Activated naive CD4-positive, alpha-beta T cell treated with anti-CD3 and anti-CD28 coated beads, Interleukin-2, amount 50 U/mL, for 24 hours (primary cell): Measurements from ENCODE around the gene SEPTIN14.
"Not testable (repeated sequence)": the region's sequence is repeated elsewhere in the genome, so short reads cannot be mapped to it uniquely, and the experiment has no call there.

Experiments
- H3K27ac Mint-ChIP-seq: one replicate; pipeline ENCODE4 v1.8.0; 2021; ENCODE audit warnings: mild to moderate bottlenecking, mixed read lengths
- H3K27me3 Mint-ChIP-seq: one replicate; pipeline ENCODE4 v1.8.0; 2021; ENCODE audit warnings: mixed read lengths
- H3K36me3 Mint-ChIP-seq: one replicate; pipeline ENCODE4 v1.8.0; 2021; ENCODE audit warnings: mixed read lengths
- H3K4me1 Mint-ChIP-seq: one replicate; pipeline ENCODE4 v1.8.0; 2021; ENCODE audit warnings: mixed read lengths
- H3K4me3 Mint-ChIP-seq: one replicate; pipeline ENCODE4 v1.8.0; 2021; ENCODE audit warnings: mild to moderate bottlenecking, mixed read lengths
- H3K9me3 Mint-ChIP-seq: one replicate; pipeline ENCODE4 v1.8.0; 2021; ENCODE audit warnings: mixed read lengths

The SEPTIN14 gene

GRCh38 chr7:55862652-55863051 is at the start of gene SEPTIN14:
Gene SEPTIN14, minus strand, starts transcription at chr7:55862752. Its CDS starts 756 bp downstream, at chr7:55861996.
- not testable (repeated sequence) for H3K4me3 Mint-ChIP-seq, H3K4me1 Mint-ChIP-seq, H3K9me3 Mint-ChIP-seq, H3K27me3 Mint-ChIP-seq, H3K27ac Mint-ChIP-seq, H3K36me3 Mint-ChIP-seq

GRCh38 chr7:55903985-55904759 is 41.6 kb upstream of the SEPTIN14 start:
- Mint-ChIP-seq H3K4me1 (no peaks in the 10 kb centered on the region), H3K4me3 (no peak overlapping the region), H3K9me3 (no peaks in the 10 kb centered on the region), H3K27ac (no peak overlapping the region), H3K36me3 (peaks cover 9% of the 10 kb centered on the region), H3K27me3 (no peaks in the 10 kb centered on the region)

- not testable (repeated sequence) for H3K27me3 Mint-ChIP-seq, H3K9me3 Mint-ChIP-seq, H3K36me3 Mint-ChIP-seq, H3K4me3 Mint-ChIP-seq, H3K4me1 Mint-ChIP-seq, H3K27ac Mint-ChIP-seq
Observed at GRCh38 chr7:55901059-55901458, 38.5 kb upstream of the SEPTIN14 start.

GRCh38 chr7:55898287-55898686 is 35.7 kb upstream of the SEPTIN14 start:
- Mint-ChIP-seq H3K9me3 (no peaks in the 10 kb centered on the region), H3K27me3 (no peaks in the 10 kb centered on the region), H3K4me1 (no peaks in the 10 kb centered on the region), H3K4me3 (no peak overlapping the region), H3K27ac (no peak overlapping the region), H3K36me3 (peaks cover 10% of the 10 kb centered on the region)

- H3K4me1 Mint-ChIP-seq, result no peaks in the 10 kb centered on the region
- no peaks in the 10 kb centered on the region for H3K9me3 Mint-ChIP-seq
- H3K27me3 Mint-ChIP-seq, result no peaks in the 10 kb centered on the region
- H3K27ac Mint-ChIP-seq, result no peak overlapping the region
- no peak overlapping the region for H3K4me3 Mint-ChIP-seq
- H3K36me3 Mint-ChIP-seq, result peaks cover 5% of the 10 kb centered on the region
Observed at GRCh38 chr7:55895021-55895420, 32.5 kb upstream of the SEPTIN14 start.

- Mint-ChIP-seq H3K36me3 (peaks cover 5% of the 10 kb centered on the region), H3K9me3 (no peaks in the 10 kb centered on the region), H3K27me3 (no peaks in the 10 kb centered on the region), H3K4me1 (no peaks in the 10 kb centered on the region), H3K4me3 (no peak overlapping the region), H3K27ac (no peak overlapping the region)
Observed at GRCh38 chr7:55893940-55894339, 31.4 kb upstream of the SEPTIN14 start.

- H3K36me3 Mint-ChIP-seq, H3K4me1 Mint-ChIP-seq, H3K27me3 Mint-ChIP-seq, H3K9me3 Mint-ChIP-seq: not testable (repeated sequence)
- Mint-ChIP-seq H3K27ac (peak overlapping the region; percentile 43), H3K4me3 (peak overlapping the region; percentile 81)
Observed at GRCh38 chr7:55888378-55888777, 25.8 kb upstream of the SEPTIN14 start.

GRCh38 chr7:55887821-55888247 is 25.3 kb upstream of the SEPTIN14 start:
- no peaks in the 10 kb centered on the region for H3K36me3 Mint-ChIP-seq
- H3K27ac Mint-ChIP-seq, result peak overlapping the region; percentile 43
- peak overlapping the region; percentile 81 for H3K4me3 Mint-ChIP-seq
- H3K4me1 Mint-ChIP-seq, result peaks cover 7% of the 10 kb centered on the region
- H3K27me3 Mint-ChIP-seq, result no peaks in the 10 kb centered on the region
- no peaks in the 10 kb centered on the region for H3K9me3 Mint-ChIP-seq

- Mint-ChIP-seq H3K27ac (no peak overlapping the region), H3K4me3 (no peak overlapping the region), H3K36me3 (no peaks in the 10 kb centered on the region), H3K9me3 (no peaks in the 10 kb centered on the region), H3K27me3 (no peaks in the 10 kb centered on the region), H3K4me1 (peaks cover 7% of the 10 kb centered on the region)
Observed at GRCh38 chr7:55884321-55884720, 21.8 kb upstream of the SEPTIN14 start.

GRCh38 chr7:55878691-55879090 is 16.1 kb upstream of the SEPTIN14 start:
- H3K9me3 Mint-ChIP-seq, result no peaks in the 10 kb centered on the region
- no peaks in the 10 kb centered on the region for H3K27me3 Mint-ChIP-seq

GRCh38 chr7:55877308-55877707 is 14.8 kb upstream of the SEPTIN14 start:
- no peak overlapping the region for H3K27ac Mint-ChIP-seq
- H3K36me3 Mint-ChIP-seq, result no peaks in the 10 kb centered on the region
- no peaks in the 10 kb centered on the region for H3K4me1 Mint-ChIP-seq
- no peaks in the 10 kb centered on the region for H3K9me3 Mint-ChIP-seq
- no peak overlapping the region for H3K4me3 Mint-ChIP-seq
- H3K27me3 Mint-ChIP-seq, result no peaks in the 10 kb centered on the region

More at GRCh38 chr7:55878691-55879090, 16.1 kb upstream of the SEPTIN14 start:
- no peaks in the 10 kb centered on the region for H3K4me1 Mint-ChIP-seq
- H3K4me3 Mint-ChIP-seq, result no peak overlapping the region
- no peak overlapping the region for H3K27ac Mint-ChIP-seq
- no peaks in the 10 kb centered on the region for H3K36me3 Mint-ChIP-seq

- Mint-ChIP-seq H3K27ac (no peak overlapping the region), H3K36me3 (no peaks in the 10 kb centered on the region), H3K9me3 (no peaks in the 10 kb centered on the region), H3K4me1 (no peaks in the 10 kb centered on the region), H3K4me3 (no peak overlapping the region), H3K27me3 (no peaks in the 10 kb centered on the region)
Observed at GRCh38 chr7:55873765-55874164, 11.2 kb upstream of the SEPTIN14 start.

GRCh38 chr7:55871932-55872485 is 9.5 kb upstream of the SEPTIN14 start:
- H3K27ac Mint-ChIP-seq, result no peak overlapping the region
- H3K36me3 Mint-ChIP-seq, result peaks cover 2% of the 10 kb centered on the region
- H3K4me3 Mint-ChIP-seq, result no peak overlapping the region
- no peaks in the 10 kb centered on the region for H3K4me1 Mint-ChIP-seq
- H3K9me3 Mint-ChIP-seq, result no peaks in the 10 kb centered on the region
- peaks cover 5% of the 10 kb centered on the region for H3K27me3 Mint-ChIP-seq

GRCh38 chr7:55868989-55869388 is 6.4 kb upstream of the SEPTIN14 start:
- H3K27ac Mint-ChIP-seq, H3K4me1 Mint-ChIP-seq, H3K4me3 Mint-ChIP-seq, H3K9me3 Mint-ChIP-seq, H3K27me3 Mint-ChIP-seq, H3K36me3 Mint-ChIP-seq: not testable (repeated sequence)

- not testable (repeated sequence) for H3K9me3 Mint-ChIP-seq, H3K4me1 Mint-ChIP-seq, H3K36me3 Mint-ChIP-seq, H3K27ac Mint-ChIP-seq, H3K4me3 Mint-ChIP-seq, H3K27me3 Mint-ChIP-seq
Observed at GRCh38 chr7:55845164-55845563, 17.4 kb downstream of the SEPTIN14 start.

GRCh38 chr7:55838595-55838994 is 24.0 kb downstream of the SEPTIN14 start:
- no peaks in the 10 kb centered on the region for H3K9me3 Mint-ChIP-seq
- no peak overlapping the region for H3K27ac Mint-ChIP-seq
- no peaks in the 10 kb centered on the region for H3K4me1 Mint-ChIP-seq
- no peak overlapping the region for H3K4me3 Mint-ChIP-seq
- H3K36me3 Mint-ChIP-seq, result no peaks in the 10 kb centered on the region
- H3K27me3 Mint-ChIP-seq, result peaks cover 3% of the 10 kb centered on the region

GRCh38 chr7:55827577-55827976 is 35.0 kb downstream of the SEPTIN14 start:
- Mint-ChIP-seq H3K4me3 (no peak overlapping the region), H3K4me1 (no peaks in the 10 kb centered on the region), H3K36me3 (peaks cover 9% of the 10 kb centered on the region), H3K27ac (no peak overlapping the region), H3K9me3 (peaks cover 23% of the 10 kb centered on the region), H3K27me3 (peaks cover 1% of the 10 kb centered on the region)
